Parathyroid adenoma (tissue), 2 donors: ENCODE data around the gene PLP2.
A peak's percentile ranks its signal among the peaks of the same experiment; 100 is the strongest.
"Not testable (repeated sequence)": the region's sequence is repeated elsewhere in the genome, so short reads cannot be mapped to it uniquely, and the experiment has no call there.

Experiments
- H2AFZ ChIP-seq: fragments of 300-600 bp; sonication (generic); one replicate; pipeline ENCODE4 v1.7.0; 2017; ENCODE audit warnings: antibody characterized with exemption, mild to moderate bottlenecking
- H3K27ac ChIP-seq: fragments of 300-600 bp; sonication (generic); one replicate; pipeline ENCODE4 v1.7.0; 2017
- H3K27me3 ChIP-seq: fragments of 300-600 bp; sonication (generic); one replicate; pipeline ENCODE4 v1.7.0; 2017; ENCODE audit warnings: low read length; ENCODE audit not compliant: control insufficient read depth, insufficient read depth
- H3K36me3 ChIP-seq: fragments of 300-600 bp; sonication (generic); one replicate; pipeline ENCODE4 v1.7.0; 2017; ENCODE audit warnings: low read length; ENCODE audit not compliant: control insufficient read depth, insufficient read depth
- H3K4me1 ChIP-seq: fragments of 300-600 bp; sonication (generic); one replicate; pipeline ENCODE4 v1.7.0; 2017; ENCODE audit warnings: control low read depth
- H3K4me2 ChIP-seq: fragments of 300-600 bp; sonication (generic); one replicate; pipeline ENCODE4 v1.7.0; 2017; ENCODE audit warnings: low read length
- H3K4me3 ChIP-seq: fragments of 300-600 bp; sonication (generic); one replicate; pipeline ENCODE4 v1.7.0; 2017; ENCODE audit warnings: low read depth, low read length
- H3K79me2 ChIP-seq: fragments of 300-600 bp; sonication (generic); one replicate; pipeline ENCODE4 v1.7.0; 2017; ENCODE audit warnings: control low read depth
- H3K9ac ChIP-seq: fragments of 300-600 bp; sonication (generic); one replicate; pipeline ENCODE4 v1.7.0; 2017; ENCODE audit warnings: mild to moderate bottlenecking
- H3K9me3 ChIP-seq: fragments of 300-600 bp; sonication (generic); one replicate; pipeline ENCODE4 v1.7.0; 2017; ENCODE audit warnings: low read length; ENCODE audit not compliant: control insufficient read depth
- CTCF ChIP-seq: fragments of 300-600 bp; sonication (generic); IDR thresholded peaks from one replicate; pipeline ENCODE4 v1.7.0; 2017; ENCODE audit warnings: antibody characterized with exemption, mild to moderate bottlenecking
- donor health status: primary hyperparathyroidism.

The PLP2 gene

GRCh38 chrX:49133759-49134158 lies 37.9 kb upstream of the PLP2 start:
- no peak overlapping the region for H3K4me2 ChIP-seq
- no peak overlapping the region for H3K27ac ChIP-seq
- H3K9me3 ChIP-seq, result no peaks in the 10 kb centered on the region
- H2AFZ ChIP-seq, result no peak overlapping the region
- H3K4me3 ChIP-seq, result no peak overlapping the region
- no peak for TF ChIP-seq CTCF
- no peaks in the 10 kb centered on the region for H3K36me3 ChIP-seq
- no peaks in the 10 kb centered on the region for H3K4me1 ChIP-seq
- H3K27me3 ChIP-seq, result no peaks in the 10 kb centered on the region
- no peak overlapping the region for H3K9ac ChIP-seq
- no peaks in the 10 kb centered on the region for H3K79me2 ChIP-seq

DNA sequence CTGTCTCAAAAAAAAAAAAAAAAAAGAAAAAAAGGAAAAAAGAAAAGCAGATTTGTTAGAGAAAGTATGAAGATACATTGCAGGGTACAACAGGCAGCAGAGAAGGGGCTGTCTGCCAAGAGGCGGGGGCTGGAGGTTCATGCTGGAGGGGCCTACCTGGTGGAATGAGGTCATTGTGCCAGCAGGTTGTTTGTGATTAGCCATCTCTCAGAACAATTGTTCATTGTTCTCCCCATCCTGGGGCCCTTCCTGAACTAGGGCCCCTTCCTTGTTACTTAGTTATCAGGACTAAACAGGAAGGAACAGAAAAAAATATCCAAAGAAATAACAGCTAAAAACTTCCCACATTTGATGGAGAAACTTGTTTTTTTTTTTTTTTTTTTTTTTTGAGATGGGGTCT lies 34.2 kb upstream of the PLP2 start:
- no peak overlapping the region for H3K4me3 ChIP-seq
- H3K4me1 ChIP-seq, result no peaks in the 10 kb centered on the region
- no peaks in the 10 kb centered on the region for H3K9me3 ChIP-seq
- H3K9ac ChIP-seq, result no peak overlapping the region
- no peaks in the 10 kb centered on the region for H3K79me2 ChIP-seq
- no peak overlapping the region for H2AFZ ChIP-seq
- H3K4me2 ChIP-seq, result no peak overlapping the region
- TF ChIP-seq CTCF, result no peak
- H3K27me3 ChIP-seq, result no peaks in the 10 kb centered on the region
- no peak overlapping the region for H3K27ac ChIP-seq
- no peaks in the 10 kb centered on the region for H3K36me3 ChIP-seq

DNA sequence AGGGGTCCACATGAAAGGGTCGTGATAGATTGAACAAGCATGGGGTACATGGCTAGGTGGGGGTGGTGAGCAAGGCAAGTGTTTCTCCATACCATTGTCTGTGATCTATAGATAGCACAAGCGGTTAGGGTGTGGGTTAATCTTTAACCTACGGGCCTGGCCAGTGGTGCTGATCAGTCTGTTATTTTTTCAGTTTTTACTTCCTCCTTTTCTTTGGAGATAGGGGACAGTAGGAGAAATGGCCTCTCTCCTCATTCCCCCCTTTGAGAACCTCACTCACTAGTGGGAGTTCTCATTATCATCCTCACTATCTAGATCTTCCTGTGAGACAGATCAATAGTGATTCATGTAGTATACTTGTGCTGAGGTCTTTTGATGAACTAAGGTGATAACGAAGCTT lies 32.0 kb upstream of the PLP2 start:
- H3K9me3 ChIP-seq, result no peaks in the 10 kb centered on the region
- H3K4me1 ChIP-seq, result no peaks in the 10 kb centered on the region
- H3K4me3 ChIP-seq, result no peak overlapping the region
- H3K27ac ChIP-seq, result no peak overlapping the region
- no peak overlapping the region for H3K4me2 ChIP-seq
- no peaks in the 10 kb centered on the region for H3K79me2 ChIP-seq
- H3K36me3 ChIP-seq, result no peaks in the 10 kb centered on the region
- no peaks in the 10 kb centered on the region for H3K27me3 ChIP-seq
- no peak overlapping the region for H2AFZ ChIP-seq
- no peak for TF ChIP-seq CTCF
- no peak overlapping the region for H3K9ac ChIP-seq

GRCh38 chrX:49142264-49142663 lies 29.4 kb upstream of the PLP2 start:
- not testable (repeated sequence) for H3K9ac ChIP-seq

DNA sequence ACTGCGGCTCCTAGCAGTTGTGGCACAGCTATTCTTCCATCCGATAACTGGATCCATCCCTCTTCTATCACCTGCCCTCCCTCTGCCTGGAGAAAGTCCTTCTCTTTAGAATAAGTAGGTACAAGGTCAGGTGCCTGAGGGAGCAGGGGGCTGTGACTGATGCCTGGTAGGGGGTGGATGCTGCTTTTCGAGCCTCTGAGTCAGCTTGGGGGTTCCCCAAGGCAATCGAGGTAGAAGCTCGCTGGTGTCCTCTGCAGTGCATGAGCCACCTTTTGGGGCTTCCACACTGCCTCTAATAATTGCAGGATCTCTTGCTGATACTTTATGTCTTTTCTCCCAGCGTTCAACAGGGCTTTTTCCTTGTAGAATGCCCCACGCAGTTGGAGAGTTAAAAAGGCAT lies 28.5 kb upstream of the PLP2 start:
- H3K36me3 ChIP-seq, H3K79me2 ChIP-seq, H3K4me1 ChIP-seq, H3K27ac ChIP-seq, H3K9me3 ChIP-seq, H3K9ac ChIP-seq, H3K4me2 ChIP-seq, H2AFZ ChIP-seq, H3K27me3 ChIP-seq, H3K4me3 ChIP-seq: not testable (repeated sequence)

More at GRCh38 chrX:49142264-49142663, 29.4 kb upstream of the PLP2 start:
- not testable (repeated sequence) for H3K27ac ChIP-seq, H3K4me1 ChIP-seq, H2AFZ ChIP-seq, H3K36me3 ChIP-seq, H3K79me2 ChIP-seq, H3K4me2 ChIP-seq, H3K27me3 ChIP-seq, H3K9me3 ChIP-seq, H3K4me3 ChIP-seq
- TF ChIP-seq CTCF, result peak; percentile 44
